ENCODE data around the gene FOXN3.

The FOXN3 gene

GRCh38 chr14:89372512-89372883 lies 44.5 kb downstream of the FOXN3 start:
- Mint-ChIP-seq H3K27ac (no peak overlapping the region), H3K27me3 (no peaks in the 10 kb centered on the region), H3K4me3 (no peak overlapping the region), H3K9me3 (peaks cover 15% of the 10 kb centered on the region), H3K36me3 (ENCODE audit: low read depth) (peaks cover 51% of the 10 kb centered on the region), H3K4me1 (ENCODE audit: low read depth) (peaks cover 66% of the 10 kb centered on the region)
- DNase-seq: no peak

GRCh38 chr14:89371585-89372511 lies 45.2 kb downstream of the FOXN3 start:
- no peak for DNase-seq
- H3K9me3 Mint-ChIP-seq: peaks cover 15% of the 10 kb centered on the region
- H3K4me3 Mint-ChIP-seq: no peak overlapping the region
- peak overlapping the region; percentile 38 for H3K27ac Mint-ChIP-seq
- H3K27me3 Mint-ChIP-seq: no peaks in the 10 kb centered on the region
- H3K36me3 Mint-ChIP-seq (ENCODE audit: low read depth): peaks cover 55% of the 10 kb centered on the region
- peaks cover 68% of the 10 kb centered on the region for H3K4me1 Mint-ChIP-seq (ENCODE audit: low read depth)

- peak overlapping the region; percentile 38 for H3K27ac Mint-ChIP-seq
- H3K36me3 Mint-ChIP-seq (ENCODE audit: low read depth): peaks cover 52% of the 10 kb centered on the region
- DNase-seq: no peak
- peaks cover 75% of the 10 kb centered on the region for H3K4me1 Mint-ChIP-seq (ENCODE audit: low read depth)
- H3K4me3 Mint-ChIP-seq: no peak overlapping the region
- peaks cover 15% of the 10 kb centered on the region for H3K9me3 Mint-ChIP-seq
- H3K27me3 Mint-ChIP-seq: no peaks in the 10 kb centered on the region
Observed at GRCh38 chr14:89370781-89371180, 46.3 kb downstream of the FOXN3 start.

DNA sequence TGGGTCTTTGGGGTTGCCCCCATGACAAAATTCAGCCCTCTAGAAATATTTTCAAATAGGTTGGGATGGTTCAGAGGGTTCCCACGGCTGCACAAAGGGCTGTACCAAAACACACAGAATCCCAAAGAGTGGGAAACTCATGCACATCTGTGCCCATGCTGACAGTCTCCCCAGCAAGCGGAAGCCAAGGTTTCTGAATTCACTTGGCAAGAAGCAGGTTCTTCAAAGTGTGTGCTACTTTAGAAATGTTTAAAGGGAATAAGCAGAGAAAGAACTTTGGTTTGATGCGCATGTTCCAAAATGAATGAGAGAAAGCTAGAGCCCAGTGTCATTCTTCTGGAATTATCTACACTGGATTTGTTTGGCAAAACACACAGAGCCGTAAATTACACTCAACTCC lies 46.7 kb downstream of the FOXN3 start:
- Mint-ChIP-seq H3K27me3 (no peaks in the 10 kb centered on the region), H3K4me1 (ENCODE audit: low read depth) (peaks cover 76% of the 10 kb centered on the region), H3K27ac (no peak overlapping the region), H3K4me3 (no peak overlapping the region), H3K36me3 (ENCODE audit: low read depth) (peaks cover 52% of the 10 kb centered on the region), H3K9me3 (peaks cover 15% of the 10 kb centered on the region)
- no peak for DNase-seq

DNA sequence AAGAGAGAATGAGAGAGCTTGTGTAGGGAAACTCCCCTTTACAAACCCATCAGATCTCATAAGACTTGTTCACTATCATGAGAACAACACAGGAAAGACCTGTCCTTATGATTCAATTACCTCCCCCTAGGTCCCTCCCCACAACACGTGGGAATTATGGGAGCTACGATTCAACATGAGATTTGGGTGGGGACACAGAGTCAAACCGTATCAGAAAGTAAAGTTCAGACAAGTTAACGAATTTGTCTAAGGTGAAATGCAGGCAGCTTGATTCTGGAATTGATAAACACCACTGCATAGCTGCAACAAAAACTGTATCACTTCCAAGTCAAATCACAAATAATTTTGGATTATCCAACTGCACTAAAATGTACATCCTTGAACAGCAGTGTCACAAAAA lies 47.4 kb downstream of the FOXN3 start:
- Mint-ChIP-seq H3K36me3 (ENCODE audit: low read depth) (peaks cover 52% of the 10 kb centered on the region), H3K4me3 (no peak overlapping the region), H3K9me3 (peaks cover 15% of the 10 kb centered on the region), H3K4me1 (ENCODE audit: low read depth) (peaks cover 79% of the 10 kb centered on the region), H3K27ac (no peak overlapping the region), H3K27me3 (no peaks in the 10 kb centered on the region)
- no peak for DNase-seq

- Mint-ChIP-seq H3K4me3 (no peak overlapping the region), H3K36me3 (ENCODE audit: low read depth) (peaks cover 49% of the 10 kb centered on the region), H3K27me3 (no peaks in the 10 kb centered on the region)
Observed at GRCh38 chr14:89368490-89369477, 48.2 kb downstream of the FOXN3 start.

DNA sequence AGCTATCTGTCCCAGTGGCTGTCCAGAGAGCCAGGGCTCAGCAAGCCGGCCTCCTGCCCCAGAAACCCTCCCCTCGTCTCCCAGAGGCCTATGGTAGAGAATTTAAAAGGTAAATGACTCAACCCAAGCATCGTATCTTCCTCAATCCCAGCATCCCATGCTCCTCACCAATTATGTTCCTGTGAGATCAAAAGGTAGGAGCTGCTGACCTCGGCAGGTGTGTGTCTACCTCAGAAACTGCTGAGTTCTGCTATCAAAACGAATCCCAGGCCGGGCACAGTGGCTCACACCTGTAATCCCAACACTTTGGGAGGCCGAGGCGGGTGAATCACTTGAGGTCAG lies 49.3 kb downstream of the FOXN3 start:
- Mint-ChIP-seq H3K27me3 (no peaks in the 10 kb centered on the region), H3K36me3 (ENCODE audit: low read depth) (peaks cover 49% of the 10 kb centered on the region), H3K4me1 (ENCODE audit: low read depth) (peaks cover 85% of the 10 kb centered on the region), H3K4me3 (no peak overlapping the region), H3K27ac (peak overlapping the region; percentile 76), H3K9me3 (peaks cover 11% of the 10 kb centered on the region)
- DNase-seq: no peak

More at GRCh38 chr14:89368490-89369477, 48.2 kb downstream of the FOXN3 start:
- no peak for DNase-seq
- Mint-ChIP-seq H3K4me1 (ENCODE audit: low read depth) (peaks cover 84% of the 10 kb centered on the region), H3K9me3 (peaks cover 11% of the 10 kb centered on the region), H3K27ac (peak overlapping the region; percentile 41)

GRCh38 chr14:89366864-89367778 lies 49.9 kb downstream of the FOXN3 start:
- H3K4me3 Mint-ChIP-seq: no peak overlapping the region
- H3K27me3 Mint-ChIP-seq: no peaks in the 10 kb centered on the region
- peaks cover 42% of the 10 kb centered on the region for H3K36me3 Mint-ChIP-seq (ENCODE audit: low read depth)
- peaks cover 11% of the 10 kb centered on the region for H3K9me3 Mint-ChIP-seq
- peak overlapping the region; percentile 79 for H3K27ac Mint-ChIP-seq
- DNase-seq: no peak
- peaks cover 80% of the 10 kb centered on the region for H3K4me1 Mint-ChIP-seq (ENCODE audit: low read depth)

- peak overlapping the region; percentile 74 for H3K4me3 Mint-ChIP-seq
- H3K27ac Mint-ChIP-seq: peak overlapping the region; percentile 96
- DNase-seq: peak; percentile 56
- H3K4me1 Mint-ChIP-seq (ENCODE audit: low read depth): peaks cover 65% of the 10 kb centered on the region
- H3K36me3 Mint-ChIP-seq (ENCODE audit: low read depth): peaks cover 29% of the 10 kb centered on the region
- no peaks in the 10 kb centered on the region for H3K27me3 Mint-ChIP-seq
- H3K9me3 Mint-ChIP-seq: peaks cover 8% of the 10 kb centered on the region
Observed at GRCh38 chr14:89365061-89365801, 51.8 kb downstream of the FOXN3 start.

- peak overlapping the region; percentile 96 for H3K27ac Mint-ChIP-seq
- H3K36me3 Mint-ChIP-seq (ENCODE audit: low read depth): peaks cover 28% of the 10 kb centered on the region
- no peak for DNase-seq
- peak overlapping the region; percentile 74 for H3K4me3 Mint-ChIP-seq
- H3K9me3 Mint-ChIP-seq: peaks cover 5% of the 10 kb centered on the region
- H3K4me1 Mint-ChIP-seq (ENCODE audit: low read depth): peaks cover 65% of the 10 kb centered on the region
- no peaks in the 10 kb centered on the region for H3K27me3 Mint-ChIP-seq
Observed at GRCh38 chr14:89364316-89364715, 52.7 kb downstream of the FOXN3 start.

GRCh38 chr14:89360277-89360676 lies 56.8 kb downstream of the FOXN3 start:
- no peak overlapping the region for H3K4me3 Mint-ChIP-seq
- no peaks in the 10 kb centered on the region for H3K27me3 Mint-ChIP-seq
- no peaks in the 10 kb centered on the region for H3K9me3 Mint-ChIP-seq
- peaks cover 24% of the 10 kb centered on the region for H3K36me3 Mint-ChIP-seq (ENCODE audit: low read depth)
- peaks cover 58% of the 10 kb centered on the region for H3K4me1 Mint-ChIP-seq (ENCODE audit: low read depth)
- peak overlapping the region; percentile 77 for H3K27ac Mint-ChIP-seq
- DNase-seq: no peak

DNA sequence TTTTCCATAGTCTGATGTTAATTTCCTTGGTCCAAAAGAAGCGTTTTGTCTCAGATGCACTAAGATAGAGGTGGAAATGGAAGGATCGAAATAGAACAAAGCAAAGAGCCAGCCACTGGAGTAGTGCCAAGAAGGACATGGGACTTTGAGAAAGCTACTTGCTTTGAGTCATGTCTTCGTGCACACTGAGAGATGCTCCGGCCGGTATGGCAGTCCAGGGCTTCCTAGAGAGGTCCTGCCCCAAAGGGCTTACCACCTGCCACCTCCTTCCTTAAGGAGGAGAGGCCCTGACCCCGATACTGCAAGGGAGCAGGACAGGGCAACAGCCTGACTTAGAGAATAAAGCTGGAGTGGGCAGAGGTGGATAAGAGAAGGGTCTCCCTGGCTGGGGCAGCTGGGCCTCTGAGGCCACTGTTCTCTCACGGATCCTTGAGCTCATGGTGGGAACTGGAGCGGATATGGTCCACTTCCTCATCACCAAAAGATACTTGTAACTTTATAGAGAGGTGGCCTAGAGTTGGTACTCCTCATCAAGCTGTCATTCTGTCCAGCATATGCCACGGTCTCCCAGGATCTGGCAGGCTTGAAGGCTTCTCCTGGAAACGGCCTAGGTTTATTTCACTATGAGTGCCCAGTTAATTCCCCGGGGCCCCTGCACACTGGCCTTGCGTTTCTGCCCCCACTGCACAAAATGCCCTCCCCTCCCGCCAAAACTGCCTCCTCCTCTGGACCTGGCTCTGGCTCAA lies 57.4 kb downstream of the FOXN3 start:
- peaks cover 52% of the 10 kb centered on the region for H3K4me1 Mint-ChIP-seq (ENCODE audit: low read depth)

More for the DNA sequence above, 57.4 kb downstream of the FOXN3 start:
- H3K9me3 Mint-ChIP-seq: no peaks in the 10 kb centered on the region
- no peak for DNase-seq
- peaks cover 24% of the 10 kb centered on the region for H3K36me3 Mint-ChIP-seq (ENCODE audit: low read depth)
- no peak overlapping the region for H3K4me3 Mint-ChIP-seq
- peak overlapping the region; percentile 77 for H3K27ac Mint-ChIP-seq
- H3K27me3 Mint-ChIP-seq: no peaks in the 10 kb centered on the region

All from activated T-cell treated with anti-CD3 and anti-CD28 coated beads, Interleukin-2, amount 50 U/mL, for 24 hours (primary cell).